ENCODE measurements around the gene METTL25B. TPM values are rescaled to one million over a fixed set of nuclear protein-coding genes. Genes with fewer than 3 reads are reported as not detected.
A peak's percentile ranks its signal among the peaks of the same experiment; 100 is the strongest.

METTL25B gene
- total and polyA plus RNA-seq, 2 of the 13 experiments (the other 11 are each of a cell fraction or from before 2014, with no cell fraction given) = 11.9 to 24.0 TPM

DNA sequence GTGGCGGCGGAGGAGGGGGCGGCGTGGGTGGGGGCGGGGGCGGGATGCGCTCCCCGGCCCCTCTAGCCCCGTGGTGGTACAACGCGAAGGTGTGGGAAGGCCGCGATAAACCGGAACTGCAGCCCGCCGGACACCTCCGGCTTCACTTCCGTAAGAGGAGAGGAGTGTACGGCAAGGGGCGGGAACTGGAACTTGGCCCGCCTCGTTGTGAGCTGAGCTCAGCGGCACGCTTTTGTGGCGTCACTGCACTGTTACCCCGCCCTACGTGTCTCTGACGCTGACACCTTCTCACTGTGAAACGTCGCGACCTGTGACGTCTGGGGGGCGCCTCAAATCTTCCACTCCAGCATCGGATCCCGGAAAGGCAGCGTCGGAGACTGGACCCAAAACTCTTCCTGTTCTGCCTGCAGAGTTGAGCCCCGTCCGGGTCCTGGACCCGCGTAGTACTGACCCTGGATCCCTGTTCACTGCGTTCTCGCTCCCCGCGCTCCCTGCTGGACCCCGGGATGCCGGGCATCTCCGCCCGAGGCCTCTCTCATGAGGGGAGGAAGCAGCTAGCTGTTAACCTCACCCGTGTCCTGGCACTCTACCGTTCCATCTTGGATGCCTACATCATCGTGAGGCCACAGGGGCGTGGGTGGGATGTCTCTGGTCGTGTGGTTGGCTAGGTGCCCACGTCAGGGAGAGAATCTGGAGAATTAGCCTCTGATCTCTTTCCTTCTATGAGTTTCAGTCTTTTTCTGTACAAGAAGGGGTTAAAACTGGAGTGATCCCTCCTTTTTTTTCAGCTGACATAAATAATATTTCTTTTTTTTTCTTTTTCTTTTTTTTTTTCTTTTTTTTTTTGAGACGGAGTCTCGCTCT lies 562 bp downstream of the METTL25B start, which contains the start of gene ISG20L2 (continued):
- TF ChIP-seq SOX6 (IDR thresholded peaks at IDR 0.05) (no peak), SOX6 (CRISPR knock-in tag; IDR thresholded peaks at IDR 0.05) (peak; percentile 30; the same call in 1 of the 2 replicates), ZNF558 (CRISPR knock-in tag; IDR thresholded peaks at IDR 0.05; ENCODE audit: borderline replicate concordance) (no peak), KDM1A (CRISPR knock-in tag; IDR thresholded peaks at IDR 0.05) (no peak), ZNF605 (CRISPR knock-in tag; IDR thresholded peaks at IDR 0.05) (peak; percentile 52), SMAD1 (CRISPR knock-in tag; IDR thresholded peaks at IDR 0.05; ENCODE audit: borderline replicate concordance, low read depth) (no peak), SMARCC2 (IDR thresholded peaks at IDR 0.05) (no peak), SIN3A (IDR thresholded peaks at IDR 0.05; ENCODE audit: borderline replicate concordance, low read depth, low read length) (peak; percentile 61; the same call in 1 of the 2 replicates), HOXA9 (CRISPR knock-in tag; IDR thresholded peaks at IDR 0.05; ENCODE audit: borderline replicate concordance) (no peak), SPEN (CRISPR knock-in tag; IDR thresholded peaks at IDR 0.05; ENCODE audit: low read depth) (peak; percentile 35; the same call in 1 of the 2 replicates), SRSF1 (optimal IDR thresholded peaks at IDR 0.05; ENCODE audit: low read depth, low read length) (no peak), SCMH1 (CRISPR knock-in tag; IDR thresholded peaks at IDR 0.05; ENCODE audit: borderline replicate concordance) (no peak), CBX5 (CRISPR knock-in tag; IDR thresholded peaks at IDR 0.05; ENCODE audit: borderline replicate concordance) (no peak), ZNF124 (CRISPR knock-in tag; IDR thresholded peaks at IDR 0.05) (no peak; the same call in 1 of the 2 replicates), ZNF20 (CRISPR knock-in tag; IDR thresholded peaks at IDR 0.05) (no peak), ZSCAN21 (CRISPR knock-in tag; IDR thresholded peaks at IDR 0.05; ENCODE audit: borderline replicate concordance) (peak; percentile 52; the same call in 1 of the 2 replicates), ZNF788 (CRISPR knock-in tag; IDR thresholded peaks at IDR 0.05; ENCODE audit: borderline replicate concordance) (peak; percentile 45; the same call in 1 of the 2 replicates), CREB1 (IDR thresholded peaks at IDR 0.05) (peak; percentile 96), CREB1 (CRISPR knock-in tag; IDR thresholded peaks at IDR 0.05) (peak; percentile 96)
- TF ChIP-seq, protein P1, sequence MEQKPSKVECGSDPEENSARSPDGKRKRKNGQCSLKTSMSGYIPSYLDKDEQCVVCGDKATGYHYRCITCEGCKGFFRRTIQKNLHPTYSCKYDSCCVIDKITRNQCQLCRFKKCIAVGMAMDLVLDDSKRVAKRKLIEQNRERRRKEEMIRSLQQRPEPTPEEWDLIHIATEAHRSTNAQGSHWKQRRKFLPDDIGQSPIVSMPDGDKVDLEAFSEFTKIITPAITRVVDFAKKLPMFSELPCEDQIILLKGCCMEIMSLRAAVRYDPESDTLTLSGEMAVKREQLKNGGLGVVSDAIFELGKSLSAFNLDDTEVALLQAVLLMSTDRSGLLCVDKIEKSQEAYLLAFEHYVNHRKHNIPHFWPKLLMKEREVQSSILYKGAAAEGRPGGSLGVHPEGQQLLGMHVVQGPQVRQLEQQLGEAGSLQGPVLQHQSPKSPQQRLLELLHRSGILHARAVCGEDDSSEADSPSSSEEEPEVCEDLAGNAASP (CRISPR knock-in tag; IDR thresholded peaks at IDR 0.05; ENCODE audit: borderline replicate concordance) = no peak
- TF ChIP-seq, protein P2, sequence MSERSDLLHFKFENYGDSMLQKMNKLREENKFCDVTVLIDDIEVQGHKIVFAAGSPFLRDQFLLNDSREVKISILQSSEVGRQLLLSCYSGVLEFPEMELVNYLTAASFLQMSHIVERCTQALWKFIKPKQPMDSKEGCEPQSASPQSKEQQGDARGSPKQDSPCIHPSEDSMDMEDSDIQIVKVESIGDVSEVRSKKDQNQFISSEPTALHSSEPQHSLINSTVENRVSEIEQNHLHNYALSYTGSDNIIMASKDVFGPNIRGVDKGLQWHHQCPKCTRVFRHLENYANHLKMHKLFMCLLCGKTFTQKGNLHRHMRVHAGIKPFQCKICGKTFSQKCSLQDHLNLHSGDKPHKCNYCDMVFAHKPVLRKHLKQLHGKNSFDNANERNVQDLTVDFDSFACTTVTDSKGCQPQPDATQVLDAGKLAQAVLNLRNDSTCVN (CRISPR knock-in tag; IDR thresholded peaks at IDR 0.05; ENCODE audit: borderline replicate concordance) = 0 out of 2 replicates have a peak, but pooled peaks have one; percentile 17
- TF ChIP-seq, protein P3, sequence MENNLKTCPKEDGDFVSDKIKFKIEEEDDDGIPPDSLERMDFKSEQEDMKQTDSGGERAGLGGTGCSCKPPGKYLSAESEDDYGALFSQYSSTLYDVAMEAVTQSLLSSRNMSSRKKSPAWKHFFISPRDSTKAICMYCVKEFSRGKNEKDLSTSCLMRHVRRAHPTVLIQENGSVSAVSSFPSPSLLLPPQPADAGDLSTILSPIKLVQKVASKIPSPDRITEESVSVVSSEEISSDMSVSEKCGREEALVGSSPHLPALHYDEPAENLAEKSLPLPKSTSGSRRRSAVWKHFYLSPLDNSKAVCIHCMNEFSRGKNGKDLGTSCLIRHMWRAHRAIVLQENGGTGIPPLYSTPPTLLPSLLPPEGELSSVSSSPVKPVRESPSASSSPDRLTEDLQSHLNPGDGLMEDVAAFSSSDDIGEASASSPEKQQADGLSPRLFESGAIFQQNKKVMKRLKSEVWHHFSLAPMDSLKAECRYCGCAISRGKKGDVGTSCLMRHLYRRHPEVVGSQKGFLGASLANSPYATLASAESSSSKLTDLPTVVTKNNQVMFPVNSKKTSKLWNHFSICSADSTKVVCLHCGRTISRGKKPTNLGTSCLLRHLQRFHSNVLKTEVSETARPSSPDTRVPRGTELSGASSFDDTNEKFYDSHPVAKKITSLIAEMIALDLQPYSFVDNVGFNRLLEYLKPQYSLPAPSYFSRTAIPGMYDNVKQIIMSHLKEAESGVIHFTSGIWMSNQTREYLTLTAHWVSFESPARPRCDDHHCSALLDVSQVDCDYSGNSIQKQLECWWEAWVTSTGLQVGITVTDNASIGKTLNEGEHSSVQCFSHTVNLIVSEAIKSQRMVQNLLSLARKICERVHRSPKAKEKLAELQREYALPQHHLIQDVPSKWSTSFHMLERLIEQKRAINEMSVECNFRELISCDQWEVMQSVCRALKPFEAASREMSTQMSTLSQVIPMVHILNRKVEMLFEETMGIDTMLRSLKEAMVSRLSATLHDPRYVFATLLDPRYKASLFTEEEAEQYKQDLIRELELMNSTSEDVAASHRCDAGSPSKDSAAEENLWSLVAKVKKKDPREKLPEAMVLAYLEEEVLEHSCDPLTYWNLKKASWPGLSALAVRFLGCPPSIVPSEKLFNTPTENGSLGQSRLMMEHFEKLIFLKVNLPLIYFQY (CRISPR knock-in tag; IDR thresholded peaks at IDR 0.05; ENCODE audit: borderline replicate concordance) = 0 out of 2 replicates have a peak, but pooled peaks have one; percentile 11
- TF ChIP-seq, protein P4, sequence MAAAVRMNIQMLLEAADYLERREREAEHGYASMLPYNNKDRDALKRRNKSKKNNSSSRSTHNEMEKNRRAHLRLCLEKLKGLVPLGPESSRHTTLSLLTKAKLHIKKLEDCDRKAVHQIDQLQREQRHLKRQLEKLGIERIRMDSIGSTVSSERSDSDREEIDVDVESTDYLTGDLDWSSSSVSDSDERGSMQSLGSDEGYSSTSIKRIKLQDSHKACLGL (CRISPR knock-in tag; IDR thresholded peaks at IDR 0.05) = no peak

Data from HepG2 (cell line).